GM23338 (cell line): ENCODE data around the gene SIRPD. TPM values are rescaled to one million over a fixed set of nuclear protein-coding genes. Genes with fewer than 3 reads are reported as not detected.

ENCODE experiments used
- ATAC-seq: fragments of 200-7000 bp; cut with Tn5 transposase; 3 replicates; pipeline ENCODE4 v1.9.1; 2020
- DNase-seq: peaks from one replicate; pipeline ENCODE4 v3.0.0-alpha.2; 2015; ENCODE audit warnings: low spot score
- H2AFZ ChIP-seq: fragments of 200-600 bp; sonication (generic); 2 replicates; pipeline ENCODE4 v1.8.0; 2016; ENCODE audit warnings: antibody characterized with exemption, mild to moderate bottlenecking, moderate library complexity
- H3F3A ChIP-seq: fragments of 200-600 bp; sonication (generic); replicated peaks from 2 replicates; pipeline ENCODE4 v1.8.0; 2017; ENCODE audit warnings: antibody characterized with exemption, mixed run types, low read depth
- H3K27ac ChIP-seq: fragments of 200-600 bp; sonication (generic); 2 replicates; pipeline ENCODE4 v1.6.1; 2016; ENCODE audit warnings: low read depth
- H3K27me3 ChIP-seq: fragments of 200-600 bp; sonication (generic); 2 replicates; pipeline ENCODE4 v1.8.0; 2016; ENCODE audit warnings: mild to moderate bottlenecking, mixed run types, moderate library complexity; ENCODE audit not compliant: insufficient read depth
- H3K36me3 ChIP-seq: fragments of 200-600 bp; sonication (generic); 2 replicates; pipeline ENCODE4 v1.8.0; 2016; ENCODE audit warnings: mild to moderate bottlenecking; ENCODE audit not compliant: insufficient read depth
- H3K4me1 ChIP-seq: fragments of 200-600 bp; sonication (generic); 2 replicates; pipeline ENCODE4 v1.8.0; 2016; ENCODE audit warnings: mild to moderate bottlenecking, moderate library complexity; ENCODE audit not compliant: insufficient read depth
- H3K4me2 ChIP-seq: fragments of 200-600 bp; sonication (generic); 2 replicates; pipeline ENCODE4 v1.7.1; 2017; ENCODE audit warnings: mixed run types
- H3K4me3 ChIP-seq: fragments of 200-600 bp; sonication (generic); 2 replicates; pipeline ENCODE4 v1.6.1; 2016; ENCODE audit warnings: mixed run types
- H3K79me2 ChIP-seq: fragments of 200-600 bp; sonication (generic); replicated peaks from 2 replicates; pipeline ENCODE4 v1.8.0; 2017; ENCODE audit warnings: mild to moderate bottlenecking; ENCODE audit not compliant: insufficient read depth
- H3K9me2 ChIP-seq: fragments of 200-600 bp; sonication (generic); 2 replicates; pipeline ENCODE4 v1.8.0; 2017; ENCODE audit not compliant: insufficient read depth
- H4K20me1 ChIP-seq: fragments of 200-600 bp; sonication (generic); replicated peaks from 2 replicates; pipeline ENCODE4 v1.8.0; 2017; ENCODE audit warnings: mild to moderate bottlenecking; ENCODE audit not compliant: insufficient read depth
- H3K27ac Mint-ChIP-seq: 2 replicates; pipeline ENCODE4 v1.8.0; 2020; ENCODE audit warnings: inconsistent platforms, mild to moderate bottlenecking, moderate library complexity, mixed read lengths
- H3K27me3 Mint-ChIP-seq: 3 replicates; pipeline ENCODE4 v1.8.0; 2022; ENCODE audit warnings: low read depth, mild to moderate bottlenecking, moderate library complexity, mixed read lengths, inconsistent platforms; ENCODE audit not compliant: insufficient read depth, poor library complexity
- H3K36me3 Mint-ChIP-seq: 3 replicates; pipeline ENCODE4 v1.8.0; 2021; ENCODE audit warnings: low read depth, mild to moderate bottlenecking, inconsistent platforms, moderate library complexity, mixed read lengths
- H3K4me1 Mint-ChIP-seq: 3 replicates; pipeline ENCODE4 v1.8.0; 2020; ENCODE audit warnings: mild to moderate bottlenecking, inconsistent platforms, mixed read lengths
- H3K4me3 Mint-ChIP-seq: 3 replicates; pipeline ENCODE4 v1.8.0; 2021; ENCODE audit warnings: moderate library complexity, mild to moderate bottlenecking, inconsistent platforms, mixed read lengths
- H3K9me3 Mint-ChIP-seq: 3 replicates; pipeline ENCODE4 v1.8.0; 2020; ENCODE audit warnings: moderate library complexity, mild to moderate bottlenecking, inconsistent platforms, mixed read lengths
- CREB1 ChIP-seq: fragments of 250-450 bp; sonication (Bioruptor Pico); IDR thresholded peaks from 2 replicates; pipeline ENCODE4 v1.5.0; 2020; ENCODE audit warnings: low read depth, mild to moderate bottlenecking, moderate library complexity
- CTCF ChIP-seq, 2 experiments: fragments of 200-600 bp in 1 of 2; sonication (generic) in 1 of 2; conservative IDR thresholded peaks; 2 replicates each; pipeline versions ENCODE4 v1.5.1 to v1.6.1; 2016 to 2017; ENCODE audit warnings: antibody characterized with exemption in 2 of 2, low read depth in 2 of 2, mild to moderate bottlenecking in 2 of 2, moderate library complexity in 1 of 2
- ETS1 ChIP-seq: IDR thresholded peaks from 2 replicates; pipeline ENCODE4 v1.6.1; 2016; ENCODE audit warnings: antibody characterized with exemption
- EZH2 ChIP-seq: fragments of 200-600 bp; sonication (generic); IDR thresholded peaks from one replicate; pipeline ENCODE4 v1.8.0; 2017; ENCODE audit warnings: antibody characterized with exemption, mild to moderate bottlenecking, low read depth; ENCODE audit not compliant: unreplicated experiment
- EZH2phosphoT487 ChIP-seq: fragments of 200-600 bp; sonication (generic); IDR thresholded peaks from one replicate; pipeline ENCODE4 v1.8.1; 2018; ENCODE audit warnings: antibody characterized with exemption; ENCODE audit not compliant: unreplicated experiment
- JUNB ChIP-seq: IDR thresholded peaks from one replicate; pipeline ENCODE4 v1.6.1; 2016; ENCODE audit warnings: antibody characterized with exemption; ENCODE audit not compliant: unreplicated experiment
- NANOG ChIP-seq: IDR thresholded peaks from 2 replicates; pipeline ENCODE4 v1.6.1; 2016; ENCODE audit warnings: antibody characterized with exemption, borderline replicate concordance
- POLR2AphosphoS5 ChIP-seq: IDR thresholded peaks from 2 replicates; pipeline ENCODE4 v1.6.1; 2016; ENCODE audit warnings: antibody characterized with exemption, low read depth
- REST ChIP-seq: IDR thresholded peaks from one replicate; pipeline ENCODE4 v1.6.1; 2018; ENCODE audit warnings: antibody characterized with exemption; ENCODE audit not compliant: unreplicated experiment
- STAT1 ChIP-seq: IDR thresholded peaks from one replicate; pipeline ENCODE4 v1.6.1; 2016; ENCODE audit warnings: antibody characterized with exemption; ENCODE audit not compliant: unreplicated experiment
- ZNF114 ChIP-seq: fragments of 250-450 bp; sonication (Bioruptor Pico); IDR thresholded peaks from 2 replicates; pipeline ENCODE4 v1.5.0; 2020; ENCODE audit warnings: mild to moderate bottlenecking, moderate library complexity
- ZNF331 ChIP-seq: fragments of 250-450 bp; sonication (Bioruptor Pico); IDR thresholded peaks from 2 replicates; pipeline ENCODE4 v1.5.0; 2020; ENCODE audit warnings: low read depth, mild to moderate bottlenecking, moderate library complexity
- ZNF462 ChIP-seq: fragments of 250-450 bp; sonication (Bioruptor Pico); IDR thresholded peaks from 2 replicates; pipeline ENCODE4 v1.5.0; 2020; ENCODE audit warnings: mild to moderate bottlenecking, moderate library complexity
- polyA plus RNA-seq: library from polyadenylated mRNA; unstranded; fragments of >200 nt; fragmentation: Nextera tagmentation; extraction: Ambion mirVana; gene quantifications from 2 replicates; pipeline ENCODE4 v1.2.1, GENCODE V29; 2016
- total RNA-seq: library from RNA; depleted of rRNA; stranded (reverse); fragments of >200 nt; shearing (Covaris generic); gene quantifications from 2 replicates; pipeline ENCODE4 v1.2.3, GENCODE V29; 2014

SIRPD gene
- total and polyA plus RNA-seq, 2 experiments from 2014 or later: not detected

- Histone ChIP-seq H3K79me2 (no peaks in the 10 kb centered on the region), H3K4me1 (no peaks in the 10 kb centered on the region; the same call in 1 of the 2 replicates), H3K4me2 (no peak overlapping the region), H3K27ac (no peak overlapping the region), H2AFZ (no peak overlapping the region), H3K9me2 (peaks cover 9% of the 10 kb centered on the region; the same call in 1 of the 2 replicates), H3K4me3 (no peak overlapping the region), H3F3A (no peaks in the 10 kb centered on the region), H3K27me3 (no peaks in the 10 kb centered on the region), H3K36me3 (no peaks in the 10 kb centered on the region), H4K20me1 (no peaks in the 10 kb centered on the region)
- H3K27ac Mint-ChIP-seq: no peak overlapping the region
- no peak for TF ChIP-seq POLR2AphosphoS5
- no peak for TF ChIP-seq ZNF331 (CRISPR knock-in tag)
- no peak for TF ChIP-seq JUNB
- no peak for TF ChIP-seq CREB1 (CRISPR knock-in tag)
- no peak for TF ChIP-seq ETS1
- no peak for TF ChIP-seq EZH2phosphoT487
- TF ChIP-seq ZNF462 (CRISPR knock-in tag): no peak
- TF ChIP-seq REST: no peak
- no peak for TF ChIP-seq ZNF114 (CRISPR knock-in tag)
- TF ChIP-seq CTCF (conservative IDR thresholded peaks at IDR 0.05; ENCODE audit: low read depth in 2 of 2): no peak
- no peak for TF ChIP-seq EZH2
- TF ChIP-seq STAT1: no peak
- no peak for TF ChIP-seq NANOG
- peaks cover 6% of the 10 kb centered on the region for H3K27me3 Mint-ChIP-seq
- no peak for ATAC-seq
- H3K36me3 Mint-ChIP-seq: no peaks in the 10 kb centered on the region
- no peak overlapping the region for H3K4me3 Mint-ChIP-seq
- no peak for DNase-seq
- no peaks in the 10 kb centered on the region; the same call in 2 of the 3 replicates for H3K9me3 Mint-ChIP-seq
- no peaks in the 10 kb centered on the region for H3K4me1 Mint-ChIP-seq
These were observed 11.9 kb upstream of the SIRPD start for GRCh38 chr20:1569415-1569881.
